Neural progenitor cell (in vitro differentiated cells): ENCODE data around the gene TSSC4. TPM values are rescaled to one million over a fixed set of nuclear protein-coding genes. Genes with fewer than 3 reads are reported as not detected.

Experiments used
- DNase-seq: peaks from one replicate; pipeline ENCODE4 v3.0.0-alpha.2; 2016; ENCODE audit warnings: low spot score
- H2AFZ ChIP-seq: fragments of 200-600 bp; sonication (generic); replicated peaks from 2 replicates; pipeline ENCODE4 v1.6.1; 2016; ENCODE audit warnings: antibody characterized with exemption
- H3F3A ChIP-seq: fragments of 200-600 bp; sonication (generic); 2 replicates; pipeline ENCODE4 v1.6.1; 2016; ENCODE audit warnings: antibody characterized with exemption, low read depth
- H3K27ac ChIP-seq: fragments of 200-600 bp; sonication (generic); 2 replicates; pipeline ENCODE4 v1.5.1; 2016; ENCODE audit warnings: mild to moderate bottlenecking
- H3K27me3 ChIP-seq: fragments of 200-600 bp; sonication (generic); 2 replicates; pipeline ENCODE4 v1.6.1; 2016; ENCODE audit warnings: mild to moderate bottlenecking, moderate library complexity
- H3K36me3 ChIP-seq: fragments of 200-600 bp; sonication (generic); 2 replicates; pipeline ENCODE4 v1.5.1; 2016
- H3K4me1 ChIP-seq: fragments of 200-600 bp; sonication (generic); 2 replicates; pipeline ENCODE4 v1.6.1; 2016; ENCODE audit warnings: mixed run types
- H3K4me2 ChIP-seq: fragments of 200-600 bp; sonication (generic); 2 replicates; pipeline ENCODE4 v1.6.1; 2016
- H3K4me3 ChIP-seq: fragments of 200-600 bp; sonication (generic); 2 replicates; pipeline ENCODE4 v1.5.1; 2016
- H3K79me2 ChIP-seq: fragments of 200-600 bp; sonication (generic); 2 replicates; pipeline ENCODE4 v1.6.1; 2016; ENCODE audit warnings: low read depth
- H3K9ac ChIP-seq: fragments of 200-600 bp; sonication (generic); 2 replicates; pipeline ENCODE4 v1.6.1; 2016
- H3K9me3 ChIP-seq: fragments of 200-600 bp; sonication (generic); 2 replicates; pipeline ENCODE4 v1.5.1; 2016; ENCODE audit warnings: low read depth
- H4K20me1 ChIP-seq: fragments of 200-600 bp; sonication (generic); 2 replicates; pipeline ENCODE4 v1.6.1; 2016; ENCODE audit warnings: low read depth
- H3K27ac Mint-ChIP-seq: 3 replicates; pipeline ENCODE4 v1.8.0; 2021; ENCODE audit warnings: mixed read lengths
- H3K27me3 Mint-ChIP-seq: 2 replicates; pipeline ENCODE4 v1.8.0; 2022; ENCODE audit warnings: low read depth, mild to moderate bottlenecking, inconsistent platforms, moderate library complexity, mixed read lengths; ENCODE audit not compliant: insufficient read depth
- H3K36me3 Mint-ChIP-seq: 3 replicates; pipeline ENCODE4 v1.8.0; 2021; ENCODE audit warnings: mixed read lengths
- H3K4me1 Mint-ChIP-seq: 3 replicates; pipeline ENCODE4 v1.8.0; 2021; ENCODE audit warnings: mixed read lengths
- H3K4me3 Mint-ChIP-seq: 3 replicates; pipeline ENCODE4 v1.8.0; 2021; ENCODE audit warnings: mild to moderate bottlenecking, moderate library complexity, mixed read lengths
- H3K9me3 Mint-ChIP-seq: 3 replicates; pipeline ENCODE4 v1.8.0; 2020; ENCODE audit warnings: mixed read lengths
- CTCF ChIP-seq: fragments of 200-600 bp; sonication (generic); IDR thresholded peaks from 2 replicates; pipeline ENCODE4 v1.5.1; 2017; ENCODE audit warnings: antibody characterized with exemption, mild to moderate bottlenecking
- EZH2 ChIP-seq: fragments of 200-600 bp; sonication (generic); IDR thresholded peaks from 2 replicates; pipeline ENCODE4 v1.6.1; 2017; ENCODE audit warnings: antibody characterized with exemption, mild to moderate bottlenecking, moderate library complexity
- EZH2phosphoT487 ChIP-seq: fragments of 200-600 bp; sonication (generic); IDR thresholded peaks from 2 replicates; pipeline ENCODE4 v1.6.1; 2017; ENCODE audit warnings: antibody characterized with exemption
- total RNA-seq: library from RNA; depleted of rRNA; stranded (reverse); fragments of >200 nt; gene quantifications from 2 replicates; pipeline ENCODE4 v1.2.3, GENCODE V29; 2015; ENCODE audit warnings: low replicate concordance

The TSSC4 gene
- total RNA-seq, 1 donor from 2014 or later: 11.1 TPM

GRCh38 chr11:2440646-2441045 is 40.1 kb downstream of the TSSC4 start:
- no peaks in the 10 kb centered on the region for H3K36me3 ChIP-seq

GRCh38 chr11:2441171-2441570 is 40.6 kb downstream of the TSSC4 start:
- H3K9ac ChIP-seq: no peak overlapping the region
- no peak overlapping the region for H3K4me2 ChIP-seq
- peaks cover 97% of the 10 kb centered on the region for H3K27me3 ChIP-seq
- H3K27me3 Mint-ChIP-seq: peaks cover 41% of the 10 kb centered on the region
- no peaks in the 10 kb centered on the region for H3F3A ChIP-seq
- DNase-seq: no peak
- H3K27ac Mint-ChIP-seq: no peak overlapping the region
- H3K4me3 ChIP-seq: no peak overlapping the region
- H3K27ac ChIP-seq: no peak overlapping the region
- H4K20me1 ChIP-seq: no peaks in the 10 kb centered on the region
- TF ChIP-seq EZH2phosphoT487 (no peak), EZH2 (no peak), CTCF (no peak)
- H3K4me3 Mint-ChIP-seq: no peak overlapping the region
- no peaks in the 10 kb centered on the region for H3K36me3 ChIP-seq
- H3K36me3 Mint-ChIP-seq: no peaks in the 10 kb centered on the region
- no peaks in the 10 kb centered on the region for H3K79me2 ChIP-seq
- H3K4me1 ChIP-seq: no peaks in the 10 kb centered on the region
- peaks cover 10% of the 10 kb centered on the region for H3K9me3 Mint-ChIP-seq
- H2AFZ ChIP-seq: no peak overlapping the region
- H3K4me1 Mint-ChIP-seq: no peaks in the 10 kb centered on the region
- H3K9me3 ChIP-seq: no peaks in the 10 kb centered on the region

More at GRCh38 chr11:2440646-2441045, 40.1 kb downstream of the TSSC4 start:
- H3K27ac ChIP-seq: no peak overlapping the region
- peaks cover 10% of the 10 kb centered on the region for H3K9me3 Mint-ChIP-seq
- no peak overlapping the region for H3K4me2 ChIP-seq
- H3K27me3 ChIP-seq: peaks cover 97% of the 10 kb centered on the region
- no peak for DNase-seq
- no peaks in the 10 kb centered on the region for H4K20me1 ChIP-seq
- no peaks in the 10 kb centered on the region for H3K79me2 ChIP-seq
- H3K4me1 Mint-ChIP-seq: no peaks in the 10 kb centered on the region
- peak overlapping the region; percentile 10 for H3K4me3 Mint-ChIP-seq
- no peak overlapping the region for H3K9ac ChIP-seq
- no peak overlapping the region for H3K4me3 ChIP-seq
- TF ChIP-seq CTCF (no peak), EZH2phosphoT487 (no peak), EZH2 (no peak)
- no peaks in the 10 kb centered on the region for H3K36me3 Mint-ChIP-seq
- peaks cover 38% of the 10 kb centered on the region for H3K27me3 Mint-ChIP-seq
- H2AFZ ChIP-seq: no peak overlapping the region
- no peaks in the 10 kb centered on the region for H3K9me3 ChIP-seq
- H3F3A ChIP-seq: no peaks in the 10 kb centered on the region
- H3K27ac Mint-ChIP-seq: no peak overlapping the region
- H3K4me1 ChIP-seq: no peaks in the 10 kb centered on the region

GRCh38 chr11:2442589-2442988 is 42.0 kb downstream of the TSSC4 start:
- Histone ChIP-seq H3F3A (no peaks in the 10 kb centered on the region), H4K20me1 (no peaks in the 10 kb centered on the region), H3K9ac (no peak overlapping the region), H3K4me2 (no peak overlapping the region), H3K9me3 (no peaks in the 10 kb centered on the region), H3K4me3 (no peak overlapping the region), H3K27ac (no peak overlapping the region), H2AFZ (no peak overlapping the region), H3K36me3 (no peaks in the 10 kb centered on the region), H3K4me1 (no peaks in the 10 kb centered on the region), H3K27me3 (peaks cover 98% of the 10 kb centered on the region), H3K79me2 (no peaks in the 10 kb centered on the region)
- DNase-seq: no peak
- H3K4me1 Mint-ChIP-seq: no peaks in the 10 kb centered on the region
- no peak overlapping the region for H3K4me3 Mint-ChIP-seq
- H3K36me3 Mint-ChIP-seq: no peaks in the 10 kb centered on the region
- H3K9me3 Mint-ChIP-seq: peaks cover 10% of the 10 kb centered on the region
- no peak for TF ChIP-seq EZH2phosphoT487
- TF ChIP-seq CTCF: no peak
- no peak for TF ChIP-seq EZH2
- H3K27ac Mint-ChIP-seq: no peak overlapping the region
- peaks cover 51% of the 10 kb centered on the region for H3K27me3 Mint-ChIP-seq
